ENCODE data around the gene NF1. TPM values are rescaled to one million over a fixed set of nuclear protein-coding genes. Genes with fewer than 3 reads are reported as not detected.

The NF1 gene
- total and polyA plus RNA-seq, 2 of the 13 experiments (the other 11 are each of a cell fraction or from before 2014, with no cell fraction given), result 21.5 to 26.5 TPM

- TF ChIP-seq HMGXB3 (CRISPR knock-in tag; IDR thresholded peaks at IDR 0.05; ENCODE audit: borderline replicate concordance) (no peak), POGZ (CRISPR knock-in tag; IDR thresholded peaks at IDR 0.05) (no peak)
These were observed 195.0 kb downstream of the NF1 start (continued) for GRCh38 chr17:31289790-31290189.

- POLR2A ChIA-PET, result no interaction called here
- H3K9ac ChIP-seq (ENCODE audit: insufficient read depth, low read depth, low read length), result no peak overlapping the region
- no peaks in the 10 kb centered on the region for H3K27me3 ChIP-seq (ENCODE audit: control insufficient read depth in 1 of 2, insufficient read depth in 2 of 2, low read length in 2 of 2)
- no peaks in the 10 kb centered on the region for H3K9me3 ChIP-seq (ENCODE audit: low read length)
- no peak overlapping the region for H2AFZ ChIP-seq (ENCODE audit: low read length)
- H4K20me1 ChIP-seq (ENCODE audit: insufficient read depth, low read length), result no peaks in the 10 kb centered on the region
- H3K4me1 ChIP-seq (ENCODE audit: insufficient read depth, low read length), result no peaks in the 10 kb centered on the region
- ATAC-seq (no peak), FAIRE-seq (no peak), DNase-seq (ENCODE audit: low spot score) (no peak)
- in situ Hi-C loops (cut with HindIII; ENCODE audit: extremely low pct_ligation_motif_present, low pct_unique_long_range_greater_than_20kb) (no loop called here), intact Hi-C loops (cut with micrococcal nuclease; ENCODE audit: unreplicated experiment) (no loop called here)
- peaks cover 0 to 4% of the 10 kb centered on the region in 2 experiments; a peak in 2 of 5 replicates for H3K36me3 ChIP-seq (replicated peaks in 1 of 2; ENCODE audit: control insufficient read depth in 1 of 2, insufficient read depth in 2 of 2, low read length in 2 of 2)
- TF ChIP-seq KDM6A (CRISPR knock-in tag; IDR thresholded peaks at IDR 0.05; ENCODE audit: low read depth) (no peak), ZNF629 (CRISPR knock-in tag; conservative IDR thresholded peaks at IDR 0.05) (0 out of 2 replicates have a peak, but pooled peaks have one; percentile 40)
- no peak overlapping the region for H3K4me2 ChIP-seq (ENCODE audit: low read depth, low read length)
- CTCF ChIA-PET (ENCODE audit: low intra/inter-chr PET ratio, low total read pairs), result no interaction called here
- no TSS peak for BruUV-seq (replicated peaks)
- no peaks in the 10 kb centered on the region for H3K79me2 ChIP-seq (ENCODE audit: insufficient read depth, low read length)
- no peak overlapping the region for H3K27ac ChIP-seq (ENCODE audit: extremely low read length, insufficient read depth, low read length)
- no peak overlapping the region for H3K4me3 ChIP-seq (replicated peaks in 1 of 3; ENCODE audit: insufficient read depth in 1 of 3, low read depth in 2 of 3, low read length in 3 of 3)
These were observed 197.0 kb downstream of the NF1 start for GRCh38 chr17:31291820-31292219.
